ENCODE data around the gene SHTN1. TPM values are rescaled to one million over a fixed set of nuclear protein-coding genes. Genes with fewer than 3 reads are reported as not detected.

Gene SHTN1
- total and polyA plus RNA-seq, 2 donors from 2014 or later: 14.0 to 44.2 TPM

GRCh38 chr10:116992183-116992582 is 12.8 kb downstream of the SHTN1 start:
- no peaks in the 10 kb centered on the region for H3K36me3 ChIP-seq (ENCODE audit: control insufficient read depth in 2 of 3, insufficient read depth in 3 of 3, low read length in 3 of 3)
- FAIRE-seq (no peak), DNase-seq (no peak)
- H3K4me3 ChIP-seq (ENCODE audit: low read length in 3 of 3): no peak overlapping the region
- no peak overlapping the region for H3K9ac ChIP-seq (ENCODE audit: low read length in 3 of 3)
- intact Hi-C loops (cut with DNase I): no loop called here
- H3K9me3 ChIP-seq (ENCODE audit: control insufficient read depth in 2 of 3, insufficient read depth in 1 of 3, low read length in 3 of 3): no peaks in the 10 kb centered on the region
- H3K27ac ChIP-seq (ENCODE audit: low read depth in 2 of 2, low read length in 2 of 2): no peak overlapping the region
- TF ChIP-seq CTCF (IDR thresholded peaks at IDR 0.05; ENCODE audit: borderline replicate concordance, extremely low read depth, insufficient read depth): no peak
- peaks cover 0 to 3% (median 0%) of the 10 kb centered on the region in 3 donors for H3K4me1 ChIP-seq (ENCODE audit: control insufficient read depth in 2 of 3, insufficient read depth in 2 of 3, low read depth in 1 of 3, low read length in 3 of 3)
- no peaks in the 10 kb centered on the region for H3K27me3 ChIP-seq (ENCODE audit: control insufficient read depth, insufficient read depth, low read length)

DNA sequence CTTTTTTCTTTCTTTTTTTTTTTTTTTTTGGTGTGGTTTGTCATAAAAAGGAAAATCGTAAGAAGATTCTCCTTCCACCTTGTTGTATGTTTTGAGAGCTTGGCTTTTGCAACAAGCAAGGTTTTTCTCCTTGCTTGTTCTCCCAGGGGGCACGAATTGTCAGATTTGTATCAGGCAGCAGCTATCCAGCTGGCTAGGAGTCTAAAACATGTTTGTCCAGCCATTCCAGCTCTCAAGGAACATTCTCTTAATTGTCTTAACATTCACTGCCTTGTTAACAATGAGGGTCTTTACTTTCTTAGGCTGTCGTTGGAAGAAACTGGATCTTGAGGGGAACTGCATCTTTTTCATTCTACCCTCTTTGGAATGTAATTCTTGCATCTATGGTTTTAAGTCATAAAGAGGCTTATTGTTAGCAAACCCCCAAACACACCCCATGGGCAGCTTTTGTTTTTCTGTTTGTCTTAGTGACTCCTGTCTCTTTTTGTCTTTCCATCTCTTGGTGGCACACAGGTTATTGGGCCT is 14.6 kb downstream of the SHTN1 start:
- DNase-seq: no peak
- intact Hi-C loops (cut with DNase I): no loop called here
- no peak for TF ChIP-seq CTCF (IDR thresholded peaks at IDR 0.05; ENCODE audit: borderline replicate concordance, extremely low read depth, insufficient read depth)
- no peak for FAIRE-seq
- Histone ChIP-seq H3K9ac (ENCODE audit: low read length in 3 of 3) (no peak overlapping the region), H3K27ac (ENCODE audit: low read depth in 2 of 2, low read length in 2 of 2) (no peak overlapping the region), H3K36me3 (ENCODE audit: control insufficient read depth in 2 of 3, insufficient read depth in 3 of 3, low read length in 3 of 3) (no peaks in the 10 kb centered on the region), H3K4me3 (ENCODE audit: low read length in 3 of 3) (no peak overlapping the region), H3K27me3 (ENCODE audit: control insufficient read depth, insufficient read depth, low read length) (no peaks in the 10 kb centered on the region), H3K4me1 (ENCODE audit: control insufficient read depth in 2 of 3, insufficient read depth in 2 of 3, low read depth in 1 of 3, low read length in 3 of 3) (no peaks in the 10 kb centered on the region), H3K9me3 (ENCODE audit: control insufficient read depth in 2 of 3, insufficient read depth in 1 of 3, low read length in 3 of 3) (no peaks in the 10 kb centered on the region)

DNA sequence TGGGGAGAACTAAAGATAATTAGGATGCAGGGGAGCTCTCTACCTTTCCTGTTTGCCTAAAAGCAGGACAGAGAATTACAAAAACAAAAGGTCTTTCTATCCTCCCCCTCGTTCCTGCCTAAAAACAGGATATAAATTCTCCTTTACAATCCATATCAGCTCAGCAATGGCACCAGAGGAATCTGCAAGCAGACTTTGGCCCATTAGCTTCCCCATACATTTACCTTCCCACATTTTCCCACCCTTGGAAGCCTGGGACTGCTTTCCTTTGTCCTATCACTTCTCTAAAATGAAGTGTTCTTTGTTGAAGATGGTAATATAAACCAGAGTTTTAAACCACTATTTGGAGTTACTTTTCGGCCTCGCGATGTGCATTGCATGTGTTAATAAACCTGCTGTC is 15.5 kb downstream of the SHTN1 start:
- no peak for FAIRE-seq

More for the DNA sequence above, 15.5 kb downstream of the SHTN1 start:
- Histone ChIP-seq H3K36me3 (ENCODE audit: control insufficient read depth in 2 of 3, insufficient read depth in 3 of 3, low read length in 3 of 3) (no peaks in the 10 kb centered on the region), H3K9ac (ENCODE audit: low read length in 3 of 3) (no peak overlapping the region), H3K27me3 (ENCODE audit: control insufficient read depth, insufficient read depth, low read length) (no peaks in the 10 kb centered on the region), H3K4me1 (ENCODE audit: control insufficient read depth in 2 of 3, insufficient read depth in 2 of 3, low read depth in 1 of 3, low read length in 3 of 3) (no peaks in the 10 kb centered on the region), H3K4me3 (ENCODE audit: low read length in 3 of 3) (no peak overlapping the region), H3K27ac (ENCODE audit: low read depth in 2 of 2, low read length in 2 of 2) (no peak overlapping the region), H3K9me3 (ENCODE audit: control insufficient read depth in 2 of 3, insufficient read depth in 1 of 3, low read length in 3 of 3) (no peaks in the 10 kb centered on the region)
- intact Hi-C loops (cut with DNase I): no loop called here
- DNase-seq: no peak
- TF ChIP-seq CTCF (IDR thresholded peaks at IDR 0.05; ENCODE audit: borderline replicate concordance, extremely low read depth, insufficient read depth): no peak
